Lung (tissue), 12 donors: ENCODE results near the gene PTPRN2. TPM values are rescaled to one million over a fixed set of nuclear protein-coding genes. Genes with fewer than 3 reads are reported as not detected.

ENCODE experiments used
- ATAC-seq: fragments of 200-7000 bp; cut with Tn5 transposase; one replicate; pipeline ENCODE4 v1.9.1; 2020; ENCODE audit warnings: moderate number of reproducible peaks; ENCODE audit not compliant: insufficient read depth, low FRiP score
- DNase-seq, 3 donors: peaks; one replicate each; pipeline ENCODE4 v3.0.0-alpha.2; 2013 to 2017
- H3K27ac ChIP-seq, 2 donors: one replicate each; pipeline ENCODE4 v1.5.1; 2013; ENCODE audit warnings: mild to moderate bottlenecking in 2 of 2, moderate library complexity in 2 of 2, control low read depth in 1 of 2, inconsistent platforms in 1 of 2, low read depth in 1 of 2, low read length in 1 of 2
- H3K27me3 ChIP-seq, 3 donors: one replicate each; pipeline ENCODE4 v1.5.1; 2013; ENCODE audit warnings: low read length in 2 of 3; ENCODE audit not compliant: control insufficient read depth in 3 of 3, insufficient read depth in 3 of 3
- H3K36me3 ChIP-seq, 4 donors: one replicate each; pipeline ENCODE4 v1.5.1; 2013; ENCODE audit warnings: low read length in 4 of 4, mild to moderate bottlenecking in 1 of 4, moderate library complexity in 1 of 4; ENCODE audit not compliant: control insufficient read depth in 4 of 4, insufficient read depth in 4 of 4
- H3K4me1 ChIP-seq, 5 donors: one replicate each; pipeline ENCODE4 v1.5.1; 2013; ENCODE audit warnings: low read length in 5 of 5, mild to moderate bottlenecking in 2 of 5, moderate library complexity in 1 of 5; ENCODE audit not compliant: control insufficient read depth in 5 of 5, insufficient read depth in 5 of 5
- H3K4me3 ChIP-seq: one replicate; pipeline ENCODE4 v1.5.1; 2013; ENCODE audit warnings: mild to moderate bottlenecking, control low read depth, moderate library complexity
- H3K9ac ChIP-seq, 2 donors: one replicate each; pipeline ENCODE4 v1.5.1; 2013; ENCODE audit warnings: low read length in 2 of 2, control low read depth in 1 of 2; ENCODE audit not compliant: insufficient read depth in 1 of 2
- H3K9me3 ChIP-seq, 4 donors: one replicate each; pipeline ENCODE4 v1.5.1; 2013; ENCODE audit warnings: low read length in 3 of 4, mild to moderate bottlenecking in 1 of 4, moderate library complexity in 1 of 4; ENCODE audit not compliant: control insufficient read depth in 4 of 4, insufficient read depth in 3 of 4
- WGBS, 2 donors: extraction: QIAGEN DNeasy Blood & Tissue Kit; methylation state at CpG; one replicate each; pipeline ENCODE4 v1.1.7; 2013; 5-methylcytosine and 5-hydroxymethylcytosine counted together
- polyA plus RNA-seq, 2 donors: library from polyadenylated mRNA; stranded (reverse); fragments of 200-250 nt; gene quantifications; one replicate each; pipeline ENCODE4 v1.2.1, GENCODE V29; 2013
- total RNA-seq, 2 donors: library from RNA; depleted of rRNA in 1 of 2; stranded (reverse); fragments of >200 nt in 1 of 2; gene quantifications; one replicate each; pipeline ENCODE4 v1.2.1, GENCODE V29; 2014 to 2021
- TF ChIP-seq, protein P1 (sequence below): IDR thresholded peaks from 2 replicates; pipeline ENCODE4 v1.5.1; 2012; ENCODE audit warnings: mild to moderate bottlenecking; ENCODE audit errors: control extremely low read depth, extremely low read depth
- donor health status: control.
- donor health status: control.
- donor health status: Bipolar disorder and iron deficiency.
- donor health status: healthy.
- donor health status: DM: yes; HTN: yes; CAD: no.

PTPRN2 gene
- total and polyA plus RNA-seq, 4 donors: 2.1 to 7.4 (median 4.4) TPM

DNA sequence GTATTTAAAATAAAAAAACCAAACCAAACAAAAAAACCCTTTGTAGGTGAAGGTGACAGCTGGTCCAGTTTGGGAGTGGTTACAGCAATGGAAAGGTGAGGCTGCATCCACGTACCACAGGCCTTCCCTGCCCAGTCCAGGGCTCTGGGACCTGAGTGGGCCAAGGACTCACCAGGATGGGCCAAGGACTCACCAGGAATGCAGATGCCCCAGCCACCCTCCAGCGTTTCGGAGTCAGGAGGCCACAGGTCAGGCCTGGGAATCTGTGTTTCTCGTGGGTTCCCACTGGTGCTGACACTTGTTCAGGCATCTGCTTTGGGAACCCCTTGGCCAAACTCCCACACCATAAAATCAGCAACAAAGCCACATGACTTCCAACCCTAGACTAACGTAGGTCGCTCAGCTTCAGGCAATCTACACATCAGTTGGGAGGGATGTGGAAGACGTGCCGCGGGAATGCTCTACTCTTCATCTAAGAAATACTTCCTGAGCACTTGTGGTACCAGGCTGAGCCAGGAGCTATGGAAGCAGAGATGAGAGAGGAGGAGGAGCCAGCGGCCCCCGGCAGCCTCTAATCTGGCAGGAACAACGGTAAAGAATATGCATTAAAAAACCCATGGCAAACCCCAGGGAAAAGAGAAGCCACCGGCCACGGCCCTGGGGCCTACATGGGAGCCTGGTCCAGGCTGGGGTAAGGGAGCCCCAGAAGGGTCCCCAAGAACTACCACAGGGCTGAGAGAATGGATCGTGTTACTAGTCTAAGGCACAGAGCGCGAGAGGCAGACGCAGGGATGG is 473.4 kb downstream of the PTPRN2 start:
- WGBS, 2 donors: 90 to 93% methylated on average over 18 of the region's 18 CpGs
- no peaks in the 10 kb centered on the region for H3K4me1 ChIP-seq
- DNase-seq (no peak), ATAC-seq (no peak)
- no peaks in the 10 kb centered on the region for H3K36me3 ChIP-seq
- TF ChIP-seq, protein P1, sequence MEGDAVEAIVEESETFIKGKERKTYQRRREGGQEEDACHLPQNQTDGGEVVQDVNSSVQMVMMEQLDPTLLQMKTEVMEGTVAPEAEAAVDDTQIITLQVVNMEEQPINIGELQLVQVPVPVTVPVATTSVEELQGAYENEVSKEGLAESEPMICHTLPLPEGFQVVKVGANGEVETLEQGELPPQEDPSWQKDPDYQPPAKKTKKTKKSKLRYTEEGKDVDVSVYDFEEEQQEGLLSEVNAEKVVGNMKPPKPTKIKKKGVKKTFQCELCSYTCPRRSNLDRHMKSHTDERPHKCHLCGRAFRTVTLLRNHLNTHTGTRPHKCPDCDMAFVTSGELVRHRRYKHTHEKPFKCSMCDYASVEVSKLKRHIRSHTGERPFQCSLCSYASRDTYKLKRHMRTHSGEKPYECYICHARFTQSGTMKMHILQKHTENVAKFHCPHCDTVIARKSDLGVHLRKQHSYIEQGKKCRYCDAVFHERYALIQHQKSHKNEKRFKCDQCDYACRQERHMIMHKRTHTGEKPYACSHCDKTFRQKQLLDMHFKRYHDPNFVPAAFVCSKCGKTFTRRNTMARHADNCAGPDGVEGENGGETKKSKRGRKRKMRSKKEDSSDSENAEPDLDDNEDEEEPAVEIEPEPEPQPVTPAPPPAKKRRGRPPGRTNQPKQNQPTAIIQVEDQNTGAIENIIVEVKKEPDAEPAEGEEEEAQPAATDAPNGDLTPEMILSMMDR: no peak
- H3K9me3 ChIP-seq: peaks cover 0 to 38% (median 11%) of the 10 kb centered on the region in 4 donors
- no peaks in the 10 kb centered on the region for H3K27me3 ChIP-seq
- no peak overlapping the region for H3K4me3 ChIP-seq
- H3K27ac ChIP-seq: no peak overlapping the region
- H3K9ac ChIP-seq: no peak overlapping the region

DNA sequence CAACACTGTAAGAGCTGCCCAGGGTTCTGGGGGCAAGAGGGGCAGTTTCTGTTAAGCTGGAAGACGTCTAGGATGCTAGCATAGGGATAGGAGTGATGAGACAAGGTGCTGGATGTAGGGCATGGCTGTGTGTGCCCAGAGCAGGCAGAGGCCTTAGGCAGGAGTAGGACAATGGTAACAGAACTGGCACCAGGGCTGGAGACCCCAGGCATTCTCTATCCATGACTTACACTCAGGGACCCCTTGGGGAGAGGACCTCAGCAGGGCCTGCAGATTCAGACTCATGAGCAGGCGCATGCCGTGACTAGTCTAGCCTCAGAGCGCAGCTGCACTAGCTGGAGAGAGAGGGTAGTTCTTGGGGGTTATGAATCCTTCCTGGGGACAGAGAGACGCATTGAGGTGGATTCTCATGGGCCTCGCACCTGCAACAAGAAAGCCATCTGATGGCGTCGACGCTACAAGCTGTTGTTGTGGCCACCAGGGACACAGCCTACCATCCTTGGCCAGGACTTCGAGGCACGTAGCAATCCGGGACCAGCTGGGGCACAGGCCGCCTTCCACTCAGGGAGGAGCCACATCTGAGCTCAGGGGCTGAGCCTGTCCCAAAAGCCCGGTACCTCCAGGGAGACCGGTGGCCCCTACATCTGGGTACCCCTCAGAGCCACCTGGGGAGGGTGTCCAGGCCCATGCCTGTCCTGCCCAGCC is 474.1 kb downstream of the PTPRN2 start:
- DNase-seq: no peak
- H3K36me3 ChIP-seq: no peaks in the 10 kb centered on the region
- no peak for ATAC-seq
- H3K9ac ChIP-seq: no peak overlapping the region
- H3K27me3 ChIP-seq: no peaks in the 10 kb centered on the region
- 91 to 94% methylated on average over 15 of the region's 15 CpGs for WGBS, 2 donors
- H3K4me3 ChIP-seq: no peak overlapping the region
- no peaks in the 10 kb centered on the region for H3K4me1 ChIP-seq
- H3K27ac ChIP-seq: no peak overlapping the region
- TF ChIP-seq, protein P1: no peak
- H3K9me3 ChIP-seq: peaks cover 3 to 34% (median 11%) of the 10 kb centered on the region in 4 donors

DNA sequence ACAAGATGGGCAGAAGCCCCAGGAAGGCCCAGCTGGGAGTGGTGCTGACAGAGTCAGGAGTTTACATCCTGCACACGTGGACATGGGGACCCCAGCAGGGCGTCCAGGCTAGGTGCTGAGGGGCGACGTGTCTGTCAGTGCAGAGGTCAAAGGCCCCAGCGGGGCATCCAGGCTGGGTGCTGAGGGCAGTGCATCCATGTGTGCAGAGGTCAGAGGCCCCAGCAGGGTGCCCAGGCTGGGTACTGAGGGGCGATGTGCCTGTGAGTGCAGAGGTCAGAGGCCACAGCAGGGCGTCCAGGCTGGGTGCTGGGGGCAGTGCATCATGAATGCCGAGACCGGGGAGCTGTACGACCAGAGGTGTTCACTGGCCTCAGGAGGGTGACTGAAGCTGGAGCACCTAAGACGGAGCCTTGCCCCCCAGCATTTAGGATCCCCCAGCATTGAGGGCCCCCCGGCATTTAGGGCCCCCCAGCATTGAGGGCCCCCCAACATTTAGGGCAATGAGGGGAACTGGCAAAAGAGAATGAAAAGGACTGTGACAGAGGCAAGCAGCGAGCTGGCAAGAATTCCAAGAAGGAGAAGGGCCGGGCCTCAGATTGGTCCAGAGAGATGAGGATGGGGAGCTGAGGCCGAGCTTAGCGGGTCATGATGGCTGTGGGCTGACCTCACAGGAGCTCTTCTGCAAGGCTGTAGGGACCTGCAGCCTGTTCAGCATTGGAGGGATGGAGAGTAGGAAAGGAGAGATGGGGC is 474.9 kb downstream of the PTPRN2 start:
- no peaks in the 10 kb centered on the region for H3K4me1 ChIP-seq
- no peak overlapping the region for H3K27ac ChIP-seq
- ATAC-seq (no peak), DNase-seq (no peak)
- TF ChIP-seq, protein P1: no peak
- WGBS, 2 donors: 90 to 94% methylated on average over 16 of the region's 16 CpGs
- no peak overlapping the region for H3K4me3 ChIP-seq
- H3K9ac ChIP-seq: no peak overlapping the region
- peaks cover 3 to 34% (median 11%) of the 10 kb centered on the region in 4 donors for H3K9me3 ChIP-seq
- H3K27me3 ChIP-seq: no peaks in the 10 kb centered on the region
- no peaks in the 10 kb centered on the region for H3K36me3 ChIP-seq
